ENCODE data around the gene TTC38. TPM values are rescaled to one million over a fixed set of nuclear protein-coding genes. Genes with fewer than 3 reads are reported as not detected.
"Not testable (repeated sequence)": the region's sequence is repeated elsewhere in the genome, so short reads cannot be mapped to it uniquely, and the experiment has no call there.

The TTC38 gene
- total RNA-seq, 1 experiment from 2014 or later = 31.5 TPM

GRCh38 chr22:46312056-46312455, 44.2 kb downstream of the TTC38 start:
- Mint-ChIP-seq H3K36me3 (ENCODE audit: insufficient read depth in 1 of 3, low read depth in 3 of 3) (peaks cover 22 to 56% (median 44%) of the 10 kb centered on the region in 3 experiments), H3K27ac (no peak overlapping the region), H3K4me3 (no peak overlapping the region), H3K27me3 (ENCODE audit: low read depth) (no peaks in the 10 kb centered on the region), H3K9me3 (no peaks in the 10 kb centered on the region), H3K4me1 (no peaks in the 10 kb centered on the region)
- Histone ChIP-seq H2AK5ac (ENCODE audit: insufficient read length, low read length) (no peak overlapping the region), H2BK20ac (ENCODE audit: low read depth, low read length, poor library complexity, severe bottlenecking) (no peak overlapping the region), H3K56ac (ENCODE audit: insufficient read length, low read depth, low read length) (no peak overlapping the region), H2BK120ac (ENCODE audit: low read depth, low read length, poor library complexity, severe bottlenecking) (no peak overlapping the region), H2BK15ac (ENCODE audit: low read depth, low read length) (no peak overlapping the region), H4K5ac (ENCODE audit: insufficient read length, low read depth, low read length) (no peak overlapping the region), H3K9ac (ENCODE audit: extremely low read depth, insufficient read length, low read length) (no peak overlapping the region), H3K23me2 (ENCODE audit: insufficient read length, low read depth, low read length, poor library complexity, severe bottlenecking) (no peaks in the 10 kb centered on the region), H3K79me1 (ENCODE audit: insufficient read depth, low read depth, low read length, poor library complexity, severe bottlenecking) (no peaks in the 10 kb centered on the region), H3K79me2 (ENCODE audit: insufficient read depth, low read length) (no peaks in the 10 kb centered on the region), H4K8ac (replicated peaks; ENCODE audit: insufficient read length, low read depth, low read length) (no peak overlapping the region), H3K4me1 (ENCODE audit: insufficient read depth, low read length) (no peaks in the 10 kb centered on the region), H4K91ac (ENCODE audit: insufficient read length, low read depth, low read length) (no peak overlapping the region), H3K18ac (ENCODE audit: insufficient read length, low read depth, low read length) (no peak overlapping the region), H3K23ac (ENCODE audit: insufficient read length, low read depth, low read length) (no peak overlapping the region), H2BK12ac (ENCODE audit: insufficient read length, low read depth, low read length) (no peak overlapping the region), H3K9me3 (ENCODE audit: control insufficient read depth, low read depth, low read length) (no peaks in the 10 kb centered on the region), H3K4ac (ENCODE audit: low read depth, low read length) (no peak overlapping the region), H3K4me2 (ENCODE audit: insufficient read depth, insufficient read length, low read length) (no peak overlapping the region), H4K20me1 (ENCODE audit: control insufficient read depth, insufficient read depth, insufficient read length) (no peaks in the 10 kb centered on the region), H3K14ac (ENCODE audit: insufficient read depth, low read length) (no peak overlapping the region), H2AFZ (ENCODE audit: low read length) (no peak overlapping the region), H3T11ph (ENCODE audit: low read length) (no peak overlapping the region), H3K27me3 (ENCODE audit: insufficient read depth, low read length) (no peaks in the 10 kb centered on the region), H3K27ac (ENCODE audit: insufficient read length, low read depth, low read length) (no peak overlapping the region), H2BK5ac (ENCODE audit: insufficient read length, low read length) (no peak overlapping the region)
- WGBS (ENCODE audit: extremely low coverage, insufficient read length, low lambda C conversion rate) = no CpG with 5 or more reads among the region's 8 CpGs
- no peak for TF ChIP-seq CTCF (conservative IDR thresholded peaks at IDR 0.05)
- no peak for DNase-seq

GRCh38 chr22:46312848-46313247, 45.0 kb downstream of the TTC38 start:
- not testable (repeated sequence) for H3K27me3 ChIP-seq (ENCODE audit: insufficient read depth, low read length); H3K79me2 ChIP-seq (ENCODE audit: insufficient read depth, low read length); H3K27ac ChIP-seq (ENCODE audit: insufficient read length, low read depth, low read length); H3K23ac ChIP-seq (ENCODE audit: insufficient read length, low read depth, low read length); H3K27me3 Mint-ChIP-seq (ENCODE audit: low read depth); H3K18ac ChIP-seq (ENCODE audit: insufficient read length, low read depth, low read length); H4K5ac ChIP-seq (ENCODE audit: insufficient read length, low read depth, low read length); H3K9ac ChIP-seq (ENCODE audit: extremely low read depth, insufficient read length, low read length); H4K8ac ChIP-seq (replicated peaks; ENCODE audit: insufficient read length, low read depth, low read length); H3T11ph ChIP-seq (ENCODE audit: low read length); H3K56ac ChIP-seq (ENCODE audit: insufficient read length, low read depth, low read length); H4K91ac ChIP-seq (ENCODE audit: insufficient read length, low read depth, low read length); H3K23me2 ChIP-seq (ENCODE audit: insufficient read length, low read depth, low read length, poor library complexity, severe bottlenecking); H2BK15ac ChIP-seq (ENCODE audit: low read depth, low read length); H2BK5ac ChIP-seq (ENCODE audit: insufficient read length, low read length); H3K4me1 ChIP-seq (ENCODE audit: insufficient read depth, low read length); H2BK12ac ChIP-seq (ENCODE audit: insufficient read length, low read depth, low read length); H4K20me1 ChIP-seq (ENCODE audit: control insufficient read depth, insufficient read depth, insufficient read length); H3K4me2 ChIP-seq (ENCODE audit: insufficient read depth, insufficient read length, low read length); H2BK120ac ChIP-seq (ENCODE audit: low read depth, low read length, poor library complexity, severe bottlenecking); H2BK20ac ChIP-seq (ENCODE audit: low read depth, low read length, poor library complexity, severe bottlenecking); H3K79me1 ChIP-seq (ENCODE audit: insufficient read depth, low read depth, low read length, poor library complexity, severe bottlenecking); H2AK5ac ChIP-seq (ENCODE audit: insufficient read length, low read length); H3K9me3 Mint-ChIP-seq; H3K14ac ChIP-seq (ENCODE audit: insufficient read depth, low read length); H3K4ac ChIP-seq (ENCODE audit: low read depth, low read length); DNase-seq; H2AFZ ChIP-seq (ENCODE audit: low read length); H3K4me3 Mint-ChIP-seq; H3K4me1 Mint-ChIP-seq; H3K9me3 ChIP-seq (ENCODE audit: control insufficient read depth, low read depth, low read length)
- WGBS (ENCODE audit: extremely low coverage, insufficient read length, low lambda C conversion rate) = no CpG with 5 or more reads among the region's 2 CpGs
- H3K36me3 Mint-ChIP-seq (ENCODE audit: insufficient read depth in 1 of 3, low read depth in 3 of 3) = peaks cover 25 to 63% (median 51%) of the 10 kb centered on the region in 3 experiments
- peak overlapping the region in 1 of 3 experiments; percentile 40; a peak in 1 of 7 replicates for H3K27ac Mint-ChIP-seq

Measured in H9 (cell line).